IMR-90 (cell line): ENCODE results near the gene GSTA2. TPM values are rescaled to one million over a fixed set of nuclear protein-coding genes. Genes with fewer than 3 reads are reported as not detected.

Experiments
- ATAC-seq: fragments of 200-7000 bp; cut with Tn5 transposase; 2 replicates; pipeline ENCODE4 v1.9.1; 2020; ENCODE audit warnings: low read depth, mild to moderate bottlenecking, moderate library complexity
- BruUV-seq: library from RNA; stranded (reverse); fragments of 400-500 nt; replicated peaks from 2 replicates; lab custom pipeline; 2021; lab: Mats Ljungman, UMichigan
- CTCF ChIA-PET: fragments of 300-600 bp; formaldehyde crosslinking; extraction: SDS; loops from one replicate; lab custom pipeline; 2021; ENCODE audit warnings: antibody characterized with exemption; lab: Yijun Ruan, JAX
- POLR2A ChIA-PET: fragments of 300-600 bp; sonication (Branson Sonifier 250); formaldehyde crosslinking; loops from one replicate; lab custom pipeline; 2022; ENCODE audit warnings: antibody characterized with exemption; ENCODE audit not compliant: unreplicated experiment; lab: Charles Lee
- DNase-seq: peaks from one replicate; pipeline ENCODE4 v3.0.0; 2013
- H2AFZ ChIP-seq: replicated peaks from 2 replicates; pipeline ENCODE3; 2013; ENCODE audit warnings: low read length, mild to moderate bottlenecking; ENCODE audit not compliant: poor library complexity
- H2AK5ac ChIP-seq: 2 replicates; pipeline ENCODE4 v1.6.1; 2013; ENCODE audit warnings: low read depth, low read length, inconsistent platforms
- H2AK9ac ChIP-seq: replicated peaks from 2 replicates; pipeline ENCODE3; 2013; ENCODE audit warnings: mild to moderate bottlenecking, low read depth, low read length, moderate library complexity; ENCODE audit not compliant: poor library complexity
- H2BK120ac ChIP-seq: 2 replicates; pipeline ENCODE4 v1.6.1; 2013; ENCODE audit warnings: low read depth, low read length, inconsistent platforms
- H2BK15ac ChIP-seq: 3 replicates; pipeline ENCODE4 v1.6.1; 2013; ENCODE audit warnings: low read depth, low read length, inconsistent platforms
- H2BK20ac ChIP-seq: 2 replicates; pipeline ENCODE4 v1.6.1; 2013; ENCODE audit warnings: low read depth, mild to moderate bottlenecking, inconsistent platforms, low read length, moderate library complexity
- H2BK5ac ChIP-seq: 2 replicates; pipeline ENCODE4 v1.6.1; 2013; ENCODE audit warnings: mild to moderate bottlenecking, low read depth, low read length, inconsistent platforms; ENCODE audit not compliant: poor library complexity, severe bottlenecking
- H3K14ac ChIP-seq: replicated peaks from 2 replicates; pipeline ENCODE4 v1.6.1; 2013; ENCODE audit warnings: low read depth, low read length, inconsistent platforms
- H3K18ac ChIP-seq: 2 replicates; pipeline ENCODE4 v1.6.1; 2013; ENCODE audit warnings: low read depth, low read length, control low read depth
- H3K23ac ChIP-seq: 2 replicates; pipeline ENCODE4 v1.6.1; 2013; ENCODE audit warnings: low read depth, low read length, inconsistent platforms
- H3K27ac ChIP-seq: 2 replicates; pipeline ENCODE4 v1.5.1; 2013; ENCODE audit warnings: mild to moderate bottlenecking, control low read depth, low read length; ENCODE audit not compliant: insufficient read depth
- H3K27me3 ChIP-seq: 2 replicates; pipeline ENCODE4 v1.6.1; 2013; ENCODE audit warnings: low read length; ENCODE audit not compliant: control insufficient read depth, insufficient read depth
- H3K36me3 ChIP-seq: 2 replicates; pipeline ENCODE4 v1.6.1; 2013; ENCODE audit warnings: low read length, mixed read lengths; ENCODE audit not compliant: control insufficient read depth, insufficient read depth
- H3K4ac ChIP-seq: 2 replicates; pipeline ENCODE4 v1.6.1; 2013; ENCODE audit warnings: low read depth, low read length, inconsistent platforms
- H3K4me1 ChIP-seq: 2 replicates; pipeline ENCODE4 v1.6.1; 2013; ENCODE audit warnings: low read length, mixed read lengths; ENCODE audit not compliant: control insufficient read depth, insufficient read depth
- H3K4me2 ChIP-seq: 2 replicates; pipeline ENCODE4 v1.6.1; 2013; ENCODE audit warnings: low read depth, mild to moderate bottlenecking, control low read depth, low read length, moderate library complexity
- H3K4me3 ChIP-seq: 2 replicates; pipeline ENCODE4 v1.5.1; 2013; ENCODE audit warnings: low read depth, mild to moderate bottlenecking, control low read depth, low read length, moderate library complexity; ENCODE audit not compliant: insufficient read depth
- H3K56ac ChIP-seq: 2 replicates; pipeline ENCODE4 v1.6.1; 2013; ENCODE audit warnings: low read length, inconsistent platforms; ENCODE audit not compliant: insufficient read depth; ENCODE audit errors: extremely low read depth
- H3K79me1 ChIP-seq, 2 experiments: 2 replicates each; pipeline ENCODE4 v1.6.1; 2013; ENCODE audit warnings: low read length in 2 of 2, inconsistent platforms in 1 of 2, low read depth in 1 of 2
- H3K9ac ChIP-seq: 2 replicates; pipeline ENCODE4 v1.6.1; 2013; ENCODE audit warnings: low read depth, low read length, control low read depth
- H3K9me1 ChIP-seq: 2 replicates; pipeline ENCODE4 v1.6.1; 2013; ENCODE audit warnings: low read length, inconsistent platforms; ENCODE audit not compliant: insufficient read depth
- H3K9me3 ChIP-seq: 2 replicates; pipeline ENCODE4 v1.6.1; 2013; ENCODE audit warnings: low read length; ENCODE audit not compliant: control insufficient read depth, insufficient read depth
- H4K20me1 ChIP-seq: 2 replicates; pipeline ENCODE4 v1.6.1; 2013; ENCODE audit warnings: low read length, inconsistent platforms; ENCODE audit not compliant: insufficient read depth
- H4K5ac ChIP-seq: 2 replicates; pipeline ENCODE4 v1.6.1; 2013; ENCODE audit warnings: mild to moderate bottlenecking, low read depth, low read length, control low read depth
- H4K8ac ChIP-seq, 2 experiments: 2 replicates each; pipeline ENCODE4 v1.6.1; 2013; ENCODE audit warnings: low read depth in 2 of 2, low read length in 2 of 2, control low read depth in 1 of 2, inconsistent platforms in 1 of 2
- H4K91ac ChIP-seq: 2 replicates; pipeline ENCODE4 v1.6.1; 2013; ENCODE audit warnings: low read depth, low read length, inconsistent platforms; ENCODE audit not compliant: insufficient read depth
- FOS ChIP-seq: fragments of 150-350 bp; IDR thresholded peaks from 2 replicates; pipeline ENCODE4 v1.6.1; 2016; ENCODE audit warnings: low read depth, low read length
- NFE2L2 ChIP-seq: fragments of 150-350 bp; IDR thresholded peaks from 2 replicates; pipeline ENCODE4 v1.6.1; 2016; ENCODE audit warnings: low read depth, mild to moderate bottlenecking, low read length
- USF2 ChIP-seq: fragments of 150-350 bp; IDR thresholded peaks from 2 replicates; pipeline ENCODE4 v1.6.1; 2017; ENCODE audit warnings: mild to moderate bottlenecking, antibody characterized with exemption, low read length, low read depth
- WGBS, 2 experiments: methylation state at CpG; one replicate each; pipeline versions ENCODE4 v1.1.5 to v1.1.7; 2013; ENCODE audit warnings: missing lambda C conversion rate in 2 of 2; ENCODE audit not compliant: insufficient read length in 1 of 2; ENCODE audit errors: extremely low coverage in 2 of 2; 5-methylcytosine and 5-hydroxymethylcytosine counted together
- dilution Hi-C: fragments of 300-500 bp; cut with HindIII; formaldehyde crosslinking; loops from one replicate; pipeline ENCODE4 v1.14.3; 2018; ENCODE audit warnings: low sequenced_read_pairs; ENCODE audit not compliant: unreplicated experiment
- in situ Hi-C: fragments of 300-500 bp; cut with MboI; formaldehyde crosslinking; loops from 3 replicates; pipeline ENCODE4 v1.14.3; 2019; ENCODE audit warnings: low sequenced_read_pairs, inconsistent platforms, mixed read lengths
- intact Hi-C: fragments of 100-400 bp; cut with micrococcal nuclease; formaldehyde crosslinking; loops from 2 replicates; pipeline ENCODE4 v1.10.0; 2022
- polyA plus RNA-seq, 3 experiments: library from polyadenylated mRNA; depleted of rRNA; stranded (reverse); fragments of >200 nt; gene quantifications; 2 replicates each; pipeline ENCODE4 v1.2.3, GENCODE V29; 2012; ENCODE audit warnings: low replicate concordance in 1 of 3
- total RNA-seq: library from RNA; depleted of rRNA; stranded (reverse); fragments of >200 nt; gene quantifications from 2 replicates; pipeline ENCODE4 v1.2.3, GENCODE V29; 2012

The GSTA2 gene
- total and polyA plus RNA-seq, 2 of the 4 experiments (the other 2 are of a cell fraction), result not detected

GRCh38 chr6:52735071-52735470 lies 28.2 kb downstream of the GSTA2 start:
- Histone ChIP-seq H3K23ac (no peak overlapping the region), H2AK5ac (no peak overlapping the region), H3K36me3 (no peaks in the 10 kb centered on the region), H3K79me1 (no peaks in the 10 kb centered on the region), H2BK20ac (no peak overlapping the region), H2AK9ac (no peak overlapping the region), H3K4ac (no peak overlapping the region), H4K5ac (no peak overlapping the region), H3K56ac (no peak overlapping the region), H3K27ac (no peak overlapping the region), H3K27me3 (peaks cover 11% of the 10 kb centered on the region), H3K4me1 (no peaks in the 10 kb centered on the region), H2AFZ (no peak overlapping the region), H3K9ac (no peak overlapping the region), H2BK5ac (no peak overlapping the region), H3K9me1 (no peaks in the 10 kb centered on the region; the same call in 1 of the 2 replicates), H3K4me3 (no peak overlapping the region), H3K18ac (no peak overlapping the region), H3K4me2 (no peak overlapping the region), H2BK15ac (no peak overlapping the region), H4K20me1 (no peaks in the 10 kb centered on the region), H3K9me3 (peaks cover 4% of the 10 kb centered on the region), H4K91ac (no peak overlapping the region), H4K8ac (no peak overlapping the region), H3K14ac (no peak overlapping the region), H2BK120ac (no peak overlapping the region)
- no peak for TF ChIP-seq USF2
- no peak for TF ChIP-seq FOS
- TF ChIP-seq NFE2L2, result no peak
- POLR2A ChIA-PET, result no interaction called here
- CTCF ChIA-PET, result no interaction called here
- 86% methylated on average over 3 of the region's 6 CpGs; no CpG with 5 or more reads in 1 of the 2 experiments for WGBS, 2 experiments
- dilution Hi-C loops (no loop called here), intact Hi-C loops (no loop called here), in situ Hi-C loops (no loop called here)
- no TSS peak for BruUV-seq
- no peak for DNase-seq
- ATAC-seq, result no peak
